BJ (cell line): ENCODE results near the gene DCLK2. TPM values are rescaled to one million over a fixed set of nuclear protein-coding genes. Genes with fewer than 3 reads are reported as not detected.

Experiments
- CTCF ChIA-PET: fragments of 350-600 bp; formaldehyde crosslinking; extraction: SDS; loops from one replicate; lab custom pipeline; 2021; ENCODE audit warnings: antibody characterized with exemption, inconsistent platforms; lab: Yijun Ruan, JAX
- POLR2A ChIA-PET: fragments of 300-600 bp; sonication (Branson Sonifier 250); formaldehyde crosslinking; extraction: SDS; loops from one replicate; lab custom pipeline; 2021; ENCODE audit warnings: antibody characterized with exemption; lab: Charles Lee
- DNase-seq: peaks from one replicate; pipeline ENCODE4 v3.0.0-alpha.2; 2011; ENCODE audit warnings: low read depth
- H3K27me3 ChIP-seq: 2 replicates; pipeline ENCODE4 v1.6.0; 2011; ENCODE audit warnings: low read length; ENCODE audit not compliant: control insufficient read depth, insufficient read depth
- H3K36me3 ChIP-seq: 2 replicates; pipeline ENCODE4 v1.5.1; 2011; ENCODE audit warnings: low read length; ENCODE audit not compliant: control insufficient read depth, insufficient read depth
- H3K4me3 ChIP-seq: 2 replicates; pipeline ENCODE4 v1.5.1; 2011; ENCODE audit warnings: low read depth, mild to moderate bottlenecking, control low read depth, low read length
- polyA plus RNA-seq: library from polyadenylated mRNA; depleted of rRNA; stranded (reverse); fragments of >200 nt; gene quantifications from 2 replicates; pipeline ENCODE4 v1.2.3, GENCODE V29; 2011
- TF ChIP-seq, protein P1 (sequence below): IDR thresholded peaks from 2 replicates; pipeline ENCODE4 v1.5.1; 2011; ENCODE audit warnings: low read depth, mild to moderate bottlenecking, control low read depth, inconsistent platforms, low read length, moderate library complexity; ENCODE audit not compliant: insufficient read depth

The DCLK2 gene
- polyA plus RNA-seq, 1 experiment, result 38.8 TPM

DNA sequence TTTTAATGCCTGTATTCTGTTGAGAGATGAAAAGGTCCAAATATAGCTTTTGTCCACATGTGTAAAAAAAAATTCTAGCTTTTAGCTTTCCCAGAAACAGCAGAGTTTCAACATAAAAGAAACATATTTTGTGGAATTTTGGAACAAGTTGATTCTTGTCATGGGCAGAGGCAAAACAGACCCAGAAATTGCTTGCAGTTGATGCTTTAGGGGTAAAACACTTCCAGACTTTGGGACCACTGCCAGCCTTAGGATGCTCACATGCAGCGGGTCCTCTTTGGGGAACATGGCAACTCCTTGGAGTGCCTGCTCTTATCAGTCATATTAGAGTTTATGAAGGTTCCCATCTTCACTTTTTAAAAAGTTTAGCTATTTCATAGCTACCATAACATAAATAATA lies 30.4 kb downstream of the DCLK2 start:
- Histone ChIP-seq H3K4me3 (no peak overlapping the region), H3K27me3 (no peaks in the 10 kb centered on the region), H3K36me3 (peaks cover 4% of the 10 kb centered on the region; the same call in 1 of the 2 replicates)
- ChIA-PET CTCF (interaction anchor here (0.6 to 1.5 kb wide), 2 partner anchors 8 to 93 kb away, joined by 3 read pairs; no protein-coding TSS in a partner anchor), POLR2A (interaction anchor here (0.6 kb wide), 1 partner anchor 66 kb away, joined by 3 read pairs; no protein-coding TSS in a partner anchor)
- no peak for DNase-seq
- TF ChIP-seq, protein P1, sequence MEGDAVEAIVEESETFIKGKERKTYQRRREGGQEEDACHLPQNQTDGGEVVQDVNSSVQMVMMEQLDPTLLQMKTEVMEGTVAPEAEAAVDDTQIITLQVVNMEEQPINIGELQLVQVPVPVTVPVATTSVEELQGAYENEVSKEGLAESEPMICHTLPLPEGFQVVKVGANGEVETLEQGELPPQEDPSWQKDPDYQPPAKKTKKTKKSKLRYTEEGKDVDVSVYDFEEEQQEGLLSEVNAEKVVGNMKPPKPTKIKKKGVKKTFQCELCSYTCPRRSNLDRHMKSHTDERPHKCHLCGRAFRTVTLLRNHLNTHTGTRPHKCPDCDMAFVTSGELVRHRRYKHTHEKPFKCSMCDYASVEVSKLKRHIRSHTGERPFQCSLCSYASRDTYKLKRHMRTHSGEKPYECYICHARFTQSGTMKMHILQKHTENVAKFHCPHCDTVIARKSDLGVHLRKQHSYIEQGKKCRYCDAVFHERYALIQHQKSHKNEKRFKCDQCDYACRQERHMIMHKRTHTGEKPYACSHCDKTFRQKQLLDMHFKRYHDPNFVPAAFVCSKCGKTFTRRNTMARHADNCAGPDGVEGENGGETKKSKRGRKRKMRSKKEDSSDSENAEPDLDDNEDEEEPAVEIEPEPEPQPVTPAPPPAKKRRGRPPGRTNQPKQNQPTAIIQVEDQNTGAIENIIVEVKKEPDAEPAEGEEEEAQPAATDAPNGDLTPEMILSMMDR, result no peak

DNA sequence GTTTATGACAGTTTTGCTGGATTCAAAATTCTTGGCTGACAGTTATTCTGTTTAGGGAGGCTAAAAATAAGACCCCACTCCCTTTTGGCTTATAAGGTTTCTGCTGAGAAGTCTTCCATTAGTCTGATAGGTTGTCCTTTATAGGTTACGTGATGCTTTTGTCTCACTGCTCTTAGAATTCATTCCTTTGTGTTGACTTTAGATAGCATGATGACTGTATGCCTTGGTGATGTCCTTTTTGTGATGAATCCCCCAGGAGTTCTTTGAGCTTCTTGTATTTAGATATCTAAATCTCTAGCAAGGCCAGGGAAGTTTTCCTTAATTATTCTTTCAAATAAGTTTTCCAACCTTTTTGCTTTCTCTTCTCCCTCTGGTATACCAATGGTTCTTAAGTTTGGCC lies 36.4 kb downstream of the DCLK2 start:
- Histone ChIP-seq H3K4me3 (no peak overlapping the region), H3K36me3 (no peaks in the 10 kb centered on the region), H3K27me3 (no peaks in the 10 kb centered on the region)
- ChIA-PET CTCF (interaction anchor here (1.2 kb wide), 1 partner anchor 42 kb away, joined by 3 read pairs; no protein-coding TSS in a partner anchor), POLR2A (no interaction called here)
- DNase-seq, result no peak
- TF ChIP-seq, protein P1, result no peak

DNA sequence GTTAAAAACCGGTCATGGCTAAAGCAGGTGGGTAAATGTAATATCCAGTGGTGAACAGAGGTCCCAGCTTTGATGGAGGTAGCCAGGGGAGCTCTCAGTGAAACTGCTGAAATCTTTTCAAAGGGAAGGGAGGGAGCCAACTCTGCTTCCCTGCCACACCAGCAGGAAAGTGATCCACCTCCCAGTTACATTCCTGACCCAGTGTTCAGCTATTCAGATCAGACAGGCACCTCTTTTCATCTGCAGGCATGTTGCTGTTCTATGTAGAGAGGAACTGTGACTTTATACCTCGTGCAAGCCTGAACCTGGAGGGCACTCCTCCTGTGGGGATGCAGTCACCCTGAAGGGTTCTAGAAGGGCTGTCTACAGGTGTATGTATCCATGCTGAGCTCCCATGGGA lies 37.6 kb downstream of the DCLK2 start:
- no peaks in the 10 kb centered on the region for H3K36me3 ChIP-seq
- H3K4me3 ChIP-seq, result no peak overlapping the region
- no peak for DNase-seq
- CTCF ChIA-PET, result interaction anchor here (1.2 to 1.4 kb wide), 3 partner anchors 43 to 106 kb away, joined by 3 to 4 read pairs (median 4); no protein-coding TSS in a partner anchor
- no peaks in the 10 kb centered on the region for H3K27me3 ChIP-seq
- TF ChIP-seq, protein P1, result no peak
- POLR2A ChIA-PET, result no interaction called here

DNA sequence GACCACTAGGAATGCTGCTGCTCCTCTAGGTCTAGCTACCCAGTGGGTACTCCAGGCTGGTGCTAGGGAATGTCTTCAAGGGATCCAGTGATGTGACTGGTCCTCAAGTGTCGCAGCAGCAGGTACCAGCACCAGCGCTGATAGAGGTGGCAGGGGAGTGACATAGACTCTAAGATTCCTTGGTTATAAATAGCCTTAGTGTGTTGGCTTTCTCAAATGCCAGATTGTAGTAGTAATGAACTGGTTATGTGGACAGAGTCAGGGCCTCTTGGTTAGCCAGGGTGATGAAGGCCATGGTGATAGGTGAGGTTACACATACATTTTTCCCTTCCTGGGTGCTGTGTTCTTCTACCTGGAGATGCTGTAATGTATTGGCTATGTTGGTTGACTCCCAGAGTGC lies 38.3 kb downstream of the DCLK2 start:
- Histone ChIP-seq H3K27me3 (no peaks in the 10 kb centered on the region), H3K4me3 (no peak overlapping the region), H3K36me3 (no peaks in the 10 kb centered on the region)
- POLR2A ChIA-PET, result no interaction called here
- DNase-seq, result no peak
- TF ChIP-seq, protein P1, result no peak
- CTCF ChIA-PET, result interaction anchor here (0.8 to 1.4 kb wide), 3 partner anchors 8 to 107 kb away, joined by 3 to 4 read pairs (median 4); no protein-coding TSS in a partner anchor

DNA sequence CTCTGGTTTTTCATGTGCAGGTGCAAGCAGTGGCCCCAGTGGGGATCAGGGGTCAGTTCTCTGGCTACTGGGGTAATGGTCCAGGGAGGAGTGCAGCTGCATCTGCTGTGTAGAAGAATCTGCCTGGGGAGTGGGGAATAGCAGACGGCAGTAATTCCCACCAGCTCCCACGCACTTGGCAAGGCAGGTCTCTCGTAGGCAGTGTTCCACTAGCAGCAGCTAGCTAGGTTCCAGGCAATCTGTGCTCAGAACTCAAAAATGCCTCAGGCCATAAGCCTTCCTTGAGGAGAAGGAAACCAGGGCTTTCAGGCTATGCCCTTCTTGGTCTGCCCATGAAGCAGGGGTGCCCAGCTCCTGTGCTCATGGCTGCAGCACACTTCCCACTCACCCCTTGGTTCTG lies 38.8 kb downstream of the DCLK2 start:
- CTCF ChIA-PET, result interaction anchor here (0.8 to 1.3 kb wide), 2 partner anchors 8 to 107 kb away, joined by 3 to 4 read pairs; no protein-coding TSS in a partner anchor

More for the DNA sequence above, 38.8 kb downstream of the DCLK2 start:
- POLR2A ChIA-PET, result no interaction called here
- TF ChIP-seq, protein P1, result no peak
- H3K4me3 ChIP-seq, result no peak overlapping the region
- no peaks in the 10 kb centered on the region for H3K36me3 ChIP-seq
- H3K27me3 ChIP-seq, result no peaks in the 10 kb centered on the region
- DNase-seq, result no peak
